GM12864 (cell line): ENCODE results near the gene GPRIN1.
"Not testable (repeated sequence)": the region's sequence is repeated elsewhere in the genome, so short reads cannot be mapped to it uniquely, and the experiment has no call there.

Experiments
- DNase-seq: peaks from one replicate; pipeline ENCODE4 v3.0.0-alpha.2; 2011; ENCODE audit warnings: low read depth
- H3K4me3 ChIP-seq: 2 replicates; pipeline ENCODE4 v1.5.1; 2011; ENCODE audit warnings: mild to moderate bottlenecking, low read depth, low read length, control low read depth
- TF ChIP-seq, protein P1 (sequence below): IDR thresholded peaks from 2 replicates; pipeline ENCODE4 v1.5.1; 2011; ENCODE audit warnings: low read depth, mild to moderate bottlenecking, moderate library complexity, low read length, control low read depth, inconsistent platforms; ENCODE audit errors: missing control alignments

The GPRIN1 gene

DNA sequence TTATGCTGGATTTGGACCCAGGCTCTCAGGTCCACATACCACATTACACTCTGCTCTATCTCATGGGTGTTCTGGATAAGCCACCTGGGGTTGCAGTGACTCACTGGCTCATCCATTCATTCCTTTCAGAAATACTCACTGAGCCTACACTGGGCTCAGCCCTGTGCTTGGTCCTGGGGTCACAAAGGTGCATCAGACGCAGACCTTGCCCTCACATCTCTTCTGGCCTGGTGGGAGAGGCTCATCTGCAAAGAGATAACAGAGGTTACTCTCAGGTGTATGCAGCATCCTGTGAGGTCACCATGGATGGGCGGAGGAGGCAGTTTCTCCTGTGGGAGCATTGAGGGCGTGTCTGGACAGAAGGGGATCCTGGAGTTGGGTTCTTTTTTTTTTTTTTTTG lies 48.7 kb downstream of the GPRIN1 start:
- TF ChIP-seq, protein P1, sequence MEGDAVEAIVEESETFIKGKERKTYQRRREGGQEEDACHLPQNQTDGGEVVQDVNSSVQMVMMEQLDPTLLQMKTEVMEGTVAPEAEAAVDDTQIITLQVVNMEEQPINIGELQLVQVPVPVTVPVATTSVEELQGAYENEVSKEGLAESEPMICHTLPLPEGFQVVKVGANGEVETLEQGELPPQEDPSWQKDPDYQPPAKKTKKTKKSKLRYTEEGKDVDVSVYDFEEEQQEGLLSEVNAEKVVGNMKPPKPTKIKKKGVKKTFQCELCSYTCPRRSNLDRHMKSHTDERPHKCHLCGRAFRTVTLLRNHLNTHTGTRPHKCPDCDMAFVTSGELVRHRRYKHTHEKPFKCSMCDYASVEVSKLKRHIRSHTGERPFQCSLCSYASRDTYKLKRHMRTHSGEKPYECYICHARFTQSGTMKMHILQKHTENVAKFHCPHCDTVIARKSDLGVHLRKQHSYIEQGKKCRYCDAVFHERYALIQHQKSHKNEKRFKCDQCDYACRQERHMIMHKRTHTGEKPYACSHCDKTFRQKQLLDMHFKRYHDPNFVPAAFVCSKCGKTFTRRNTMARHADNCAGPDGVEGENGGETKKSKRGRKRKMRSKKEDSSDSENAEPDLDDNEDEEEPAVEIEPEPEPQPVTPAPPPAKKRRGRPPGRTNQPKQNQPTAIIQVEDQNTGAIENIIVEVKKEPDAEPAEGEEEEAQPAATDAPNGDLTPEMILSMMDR: no peak
- DNase-seq: no peak
- no peak overlapping the region for H3K4me3 ChIP-seq

DNA sequence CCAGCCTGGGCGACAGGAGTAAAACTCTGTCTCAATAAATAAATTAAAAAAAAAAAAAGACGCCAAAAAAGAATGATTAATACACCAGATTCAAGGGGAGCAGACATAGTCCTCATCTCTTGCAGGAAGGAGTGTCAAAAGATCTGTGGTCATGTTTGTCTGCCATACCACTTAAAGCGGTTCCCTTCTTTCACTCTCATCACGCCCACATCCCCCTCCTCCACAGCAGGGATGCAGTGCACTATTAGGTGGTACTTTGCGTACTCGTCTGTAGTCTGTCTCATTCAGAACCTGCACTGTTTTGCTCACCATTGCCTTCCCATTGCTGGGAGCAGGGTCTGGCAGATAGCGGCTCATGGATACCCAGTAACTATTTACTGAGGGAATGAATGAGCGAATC lies 49.6 kb downstream of the GPRIN1 start:
- DNase-seq: no peak
- no peak overlapping the region for H3K4me3 ChIP-seq
- TF ChIP-seq, protein P1: no peak

- DNase-seq: no peak
- TF ChIP-seq, protein P1: no peak
- H3K4me3 ChIP-seq: no peak overlapping the region
Observed at GRCh38 chr5:176559683-176560082, 50.3 kb downstream of the GPRIN1 start.

DNA sequence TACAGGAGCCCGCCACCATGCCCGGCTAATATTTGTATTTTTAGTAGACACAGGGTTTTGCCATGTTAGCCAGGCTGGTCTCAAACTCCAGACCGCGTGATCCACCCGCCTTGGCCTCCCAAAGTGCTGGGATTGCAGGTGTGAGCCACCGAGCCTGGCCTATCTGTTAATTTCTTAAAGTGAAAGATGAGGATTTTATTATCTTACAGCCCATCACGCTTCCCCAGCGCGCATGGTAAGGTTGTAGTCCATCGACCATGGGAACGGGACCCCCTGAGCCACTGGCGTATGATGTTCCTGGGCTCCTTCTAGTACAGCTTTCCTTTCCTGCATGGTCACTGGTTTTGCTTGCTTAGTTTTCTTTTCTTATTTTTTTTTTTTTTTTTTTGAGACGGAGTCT lies 52.1 kb downstream of the GPRIN1 start:
- H3K4me3 ChIP-seq: no peak overlapping the region
- TF ChIP-seq, protein P1: no peak
- no peak for DNase-seq

DNA sequence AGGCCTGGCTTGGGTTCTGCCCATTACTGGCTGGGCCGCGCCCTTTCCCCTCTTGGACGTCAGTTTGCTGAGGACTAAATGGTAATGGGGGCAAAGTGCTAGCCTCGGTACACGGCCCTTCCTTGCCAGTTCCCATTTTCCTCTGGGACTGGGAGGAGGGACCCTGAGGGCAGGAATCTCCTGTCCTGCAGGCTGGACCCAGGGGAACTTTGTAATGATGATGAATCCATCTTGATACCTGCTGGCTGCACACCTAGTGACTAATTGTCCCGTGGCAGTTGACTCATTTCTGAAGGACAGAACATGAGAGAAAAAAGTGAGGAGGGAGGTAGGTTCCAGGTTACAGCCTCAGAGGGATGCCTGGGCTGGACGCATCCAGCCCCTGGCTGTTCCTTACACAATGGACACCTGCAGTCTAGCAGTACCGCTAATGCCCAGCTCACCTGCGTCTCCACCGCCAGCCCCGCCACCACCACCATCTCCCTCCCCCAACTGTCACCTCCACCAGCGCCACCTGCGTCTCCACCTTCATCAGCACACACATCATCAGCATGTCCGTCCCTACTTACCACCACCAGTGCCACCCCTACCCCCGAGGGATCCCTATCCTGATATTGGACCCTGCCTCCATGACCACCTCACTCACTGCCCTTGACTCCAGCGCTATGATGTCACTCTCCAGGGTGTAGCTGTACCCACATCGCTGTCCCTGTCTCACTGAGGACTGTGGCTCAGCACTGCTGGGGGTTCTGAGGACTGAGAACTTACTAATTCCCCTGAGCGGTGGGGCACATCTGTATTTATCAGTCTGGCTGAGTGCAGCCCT lies 56.5 kb downstream of the GPRIN1 start:
- DNase-seq: no peak
- TF ChIP-seq, protein P1: no peak
- no peak overlapping the region for H3K4me3 ChIP-seq

GRCh38 chr5:176552332-176552869 lies 57.6 kb downstream of the GPRIN1 start:
- DNase-seq: no peak
- no peak overlapping the region for H3K4me3 ChIP-seq
- TF ChIP-seq, protein P1: no peak

DNA sequence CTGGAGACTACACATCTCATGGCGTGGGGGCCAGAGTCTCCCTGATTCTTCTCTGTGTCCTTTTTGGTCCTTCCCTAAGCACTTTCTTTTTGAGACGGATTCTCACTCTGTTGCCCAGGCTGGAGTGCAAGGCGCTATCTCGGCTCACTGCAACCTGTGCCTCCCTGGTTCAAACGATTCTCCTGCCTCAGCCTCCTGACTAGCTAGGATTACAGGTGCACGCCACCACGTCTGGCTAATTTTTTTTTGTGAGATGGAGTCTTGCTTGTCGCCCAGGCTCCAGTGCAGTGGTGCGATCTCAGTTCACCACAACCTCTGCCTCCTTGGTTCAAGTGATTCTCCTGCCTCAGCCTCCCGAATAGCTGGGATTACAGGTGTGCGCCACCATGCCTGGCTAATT lies 59.0 kb downstream of the GPRIN1 start:
- DNase-seq, H3K4me3 ChIP-seq: not testable (repeated sequence)
